HFF-Myc (cell line): Measurements from ENCODE around the gene TMEM26.

ENCODE experiments used
- DNase-seq: peaks from one replicate; pipeline ENCODE4 v3.0.0-alpha.2; 2011; ENCODE audit warnings: low read depth; ENCODE audit errors: extremely low read depth
- H3K4me3 ChIP-seq: replicated peaks from 2 replicates; pipeline ENCODE4 v1.5.1; 2011; ENCODE audit warnings: low read depth, mild to moderate bottlenecking, control low read depth, low read length
- TF ChIP-seq, protein P1 (sequence below): IDR thresholded peaks from 2 replicates; pipeline ENCODE4 v1.5.1; 2012; ENCODE audit warnings: mild to moderate bottlenecking, low read depth, low read length, control low read depth; ENCODE audit errors: missing control alignments

The TMEM26 gene

DNA sequence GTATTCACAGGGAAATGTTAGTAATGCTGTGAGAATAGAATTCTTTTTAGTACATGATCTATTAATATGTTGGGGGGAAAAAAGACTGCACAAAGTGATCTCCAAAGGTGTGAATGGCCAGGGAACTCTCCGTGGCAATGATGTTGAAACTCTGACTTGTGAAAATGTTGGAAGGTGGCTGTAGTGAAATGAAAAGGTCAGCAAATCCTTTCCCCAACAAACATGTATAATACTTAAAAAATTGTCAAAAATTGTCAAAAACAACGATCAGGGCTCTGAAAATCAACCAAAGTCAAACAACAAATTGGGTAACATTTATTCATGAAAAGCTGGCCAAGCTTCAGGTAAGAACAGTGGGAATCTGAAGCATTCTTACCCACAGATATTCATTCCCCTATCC, 35.5 kb downstream of the TMEM26 start:
- TF ChIP-seq, protein P1, sequence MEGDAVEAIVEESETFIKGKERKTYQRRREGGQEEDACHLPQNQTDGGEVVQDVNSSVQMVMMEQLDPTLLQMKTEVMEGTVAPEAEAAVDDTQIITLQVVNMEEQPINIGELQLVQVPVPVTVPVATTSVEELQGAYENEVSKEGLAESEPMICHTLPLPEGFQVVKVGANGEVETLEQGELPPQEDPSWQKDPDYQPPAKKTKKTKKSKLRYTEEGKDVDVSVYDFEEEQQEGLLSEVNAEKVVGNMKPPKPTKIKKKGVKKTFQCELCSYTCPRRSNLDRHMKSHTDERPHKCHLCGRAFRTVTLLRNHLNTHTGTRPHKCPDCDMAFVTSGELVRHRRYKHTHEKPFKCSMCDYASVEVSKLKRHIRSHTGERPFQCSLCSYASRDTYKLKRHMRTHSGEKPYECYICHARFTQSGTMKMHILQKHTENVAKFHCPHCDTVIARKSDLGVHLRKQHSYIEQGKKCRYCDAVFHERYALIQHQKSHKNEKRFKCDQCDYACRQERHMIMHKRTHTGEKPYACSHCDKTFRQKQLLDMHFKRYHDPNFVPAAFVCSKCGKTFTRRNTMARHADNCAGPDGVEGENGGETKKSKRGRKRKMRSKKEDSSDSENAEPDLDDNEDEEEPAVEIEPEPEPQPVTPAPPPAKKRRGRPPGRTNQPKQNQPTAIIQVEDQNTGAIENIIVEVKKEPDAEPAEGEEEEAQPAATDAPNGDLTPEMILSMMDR: no peak
- no peak for DNase-seq
- no peak overlapping the region for H3K4me3 ChIP-seq

DNA sequence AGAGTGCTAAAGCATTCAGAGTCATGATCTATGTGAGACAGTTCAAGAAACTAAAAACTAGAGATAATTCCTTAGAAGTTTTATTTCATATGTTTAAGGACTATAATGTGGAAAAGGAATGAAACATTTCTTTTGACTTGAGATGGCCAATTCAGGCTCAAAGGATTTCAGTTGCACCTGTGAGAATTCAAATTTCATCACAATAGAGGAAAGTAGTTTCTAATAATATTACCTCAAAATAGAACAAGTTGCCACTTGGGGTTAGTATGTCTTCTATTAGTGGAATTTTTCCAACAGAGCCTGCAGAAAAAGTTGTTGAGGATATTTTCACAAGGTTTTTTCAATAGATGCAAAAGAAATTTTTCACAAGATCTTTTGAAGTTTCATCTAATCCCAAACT, 37.4 kb downstream of the TMEM26 start:
- no peak overlapping the region for H3K4me3 ChIP-seq
- TF ChIP-seq, protein P1: no peak
- no peak for DNase-seq

DNA sequence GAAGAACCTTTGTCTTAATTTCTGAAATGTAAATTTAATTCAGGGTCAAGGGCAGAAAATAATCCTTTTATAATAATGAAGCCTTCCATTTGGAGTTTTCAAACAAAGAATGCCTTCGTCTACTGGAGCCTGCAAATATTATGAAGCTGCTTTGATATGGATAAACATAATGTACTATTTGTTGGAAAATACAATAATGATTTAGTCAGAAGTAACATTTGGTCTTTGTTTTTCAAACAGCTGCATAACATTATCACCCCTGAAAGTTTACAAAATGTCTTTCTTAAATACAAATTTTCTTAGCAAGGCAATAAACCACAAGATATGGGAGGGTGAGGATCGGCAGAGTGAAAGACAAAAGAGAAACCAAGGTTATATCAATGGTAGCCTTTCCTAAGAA, 41.5 kb downstream of the TMEM26 start:
- no peak overlapping the region for H3K4me3 ChIP-seq
- DNase-seq: no peak
- TF ChIP-seq, protein P1: no peak

DNA sequence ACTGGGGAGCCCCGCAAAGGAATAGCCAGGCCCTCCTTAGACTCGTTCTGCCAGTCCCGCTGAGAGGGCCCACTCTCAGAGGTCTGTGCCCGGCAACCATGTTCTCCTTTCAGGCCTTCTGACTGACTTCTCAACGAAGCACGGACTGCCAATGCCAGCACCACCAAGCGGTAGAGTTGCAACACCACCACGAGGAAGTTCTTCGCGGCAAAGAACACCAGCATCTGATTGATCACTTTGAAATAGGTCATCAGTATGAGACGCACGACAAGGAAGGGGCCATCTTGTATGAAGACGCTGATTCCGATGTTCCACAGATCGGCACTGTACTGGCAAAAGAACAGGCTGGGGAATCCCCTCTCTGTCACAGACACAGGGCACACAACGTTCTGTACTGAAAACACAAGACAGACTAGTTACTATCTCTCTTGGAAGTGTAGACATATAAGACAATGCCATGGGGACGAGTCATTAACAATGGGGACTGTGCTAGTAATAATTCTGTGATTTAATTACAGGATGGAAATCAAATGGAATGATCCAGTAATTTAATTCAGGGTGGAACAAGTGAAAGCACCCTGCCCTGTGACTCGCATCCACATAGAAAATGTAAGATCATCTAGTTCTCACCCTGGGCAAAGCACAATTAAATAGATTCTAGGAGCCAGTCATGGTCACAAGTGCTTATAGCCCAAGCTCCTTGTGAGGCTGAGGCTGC, 42.7 kb downstream of the TMEM26 start:
- no peak for DNase-seq
- no peak overlapping the region for H3K4me3 ChIP-seq
- TF ChIP-seq, protein P1: no peak

DNA sequence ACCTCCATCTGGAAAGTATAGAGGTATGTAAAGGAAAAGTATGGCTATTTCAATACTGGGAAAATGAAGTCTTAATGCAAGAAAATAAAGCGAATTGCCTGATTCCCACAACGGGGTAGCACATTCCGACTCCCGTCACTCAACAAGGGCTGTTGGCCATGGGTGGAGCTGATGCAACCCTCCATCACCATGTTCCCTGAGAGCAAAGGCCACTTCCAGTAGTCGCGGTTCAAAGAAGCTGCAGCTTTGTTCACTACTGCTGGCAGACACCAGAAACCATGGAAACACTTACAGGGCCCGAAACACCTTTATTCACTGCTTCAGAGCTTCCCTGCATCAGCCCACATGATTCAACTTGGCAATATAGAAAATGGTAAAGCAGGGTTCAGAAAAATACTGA, 44.0 kb downstream of the TMEM26 start:
- no peak overlapping the region for H3K4me3 ChIP-seq
- DNase-seq: no peak
- TF ChIP-seq, protein P1: no peak

DNA sequence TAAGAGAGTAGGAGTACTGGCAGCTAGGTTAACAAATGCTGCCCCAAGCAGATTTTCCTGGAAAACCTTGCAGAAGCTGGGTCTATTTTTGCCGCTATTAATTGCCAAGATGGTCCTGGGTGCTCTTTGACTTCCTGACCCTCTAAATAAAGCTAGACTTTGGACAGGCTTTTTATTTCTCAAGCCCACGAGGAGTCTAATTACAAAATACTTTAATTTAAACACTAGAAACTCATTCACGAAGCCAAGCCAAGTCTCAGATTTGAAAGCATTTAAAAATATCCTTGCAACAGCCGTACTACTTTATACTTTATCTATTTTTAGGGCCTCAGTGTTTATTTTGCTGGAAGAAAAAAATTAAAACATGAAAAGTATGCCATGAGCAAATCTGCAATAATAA, 45.1 kb downstream of the TMEM26 start:
- TF ChIP-seq, protein P1: no peak
- DNase-seq: no peak
- no peak overlapping the region for H3K4me3 ChIP-seq

DNA sequence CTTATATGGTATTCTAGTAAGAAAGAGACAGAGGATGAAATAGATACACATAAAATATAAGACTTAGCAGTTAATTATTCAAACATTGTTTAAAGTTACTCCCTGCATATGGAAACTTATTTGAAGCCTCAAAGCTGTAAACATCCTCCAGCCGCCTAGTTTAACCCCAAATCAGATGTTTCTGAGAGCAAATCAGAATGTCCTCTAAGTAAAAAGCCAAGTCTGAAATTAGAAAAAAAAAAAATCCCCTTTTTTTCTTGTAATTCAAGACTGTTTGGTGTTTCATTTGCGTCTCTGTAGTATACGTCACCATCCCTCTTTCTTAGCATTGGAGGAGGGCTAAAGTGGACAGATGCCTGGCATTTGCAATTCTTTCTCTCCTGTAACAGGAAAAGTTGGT, 46.4 kb downstream of the TMEM26 start:
- H3K4me3 ChIP-seq: no peak overlapping the region
- TF ChIP-seq, protein P1: no peak
- no peak for DNase-seq
